ENCODE results near the gene AGXT.

The AGXT gene

DNA sequence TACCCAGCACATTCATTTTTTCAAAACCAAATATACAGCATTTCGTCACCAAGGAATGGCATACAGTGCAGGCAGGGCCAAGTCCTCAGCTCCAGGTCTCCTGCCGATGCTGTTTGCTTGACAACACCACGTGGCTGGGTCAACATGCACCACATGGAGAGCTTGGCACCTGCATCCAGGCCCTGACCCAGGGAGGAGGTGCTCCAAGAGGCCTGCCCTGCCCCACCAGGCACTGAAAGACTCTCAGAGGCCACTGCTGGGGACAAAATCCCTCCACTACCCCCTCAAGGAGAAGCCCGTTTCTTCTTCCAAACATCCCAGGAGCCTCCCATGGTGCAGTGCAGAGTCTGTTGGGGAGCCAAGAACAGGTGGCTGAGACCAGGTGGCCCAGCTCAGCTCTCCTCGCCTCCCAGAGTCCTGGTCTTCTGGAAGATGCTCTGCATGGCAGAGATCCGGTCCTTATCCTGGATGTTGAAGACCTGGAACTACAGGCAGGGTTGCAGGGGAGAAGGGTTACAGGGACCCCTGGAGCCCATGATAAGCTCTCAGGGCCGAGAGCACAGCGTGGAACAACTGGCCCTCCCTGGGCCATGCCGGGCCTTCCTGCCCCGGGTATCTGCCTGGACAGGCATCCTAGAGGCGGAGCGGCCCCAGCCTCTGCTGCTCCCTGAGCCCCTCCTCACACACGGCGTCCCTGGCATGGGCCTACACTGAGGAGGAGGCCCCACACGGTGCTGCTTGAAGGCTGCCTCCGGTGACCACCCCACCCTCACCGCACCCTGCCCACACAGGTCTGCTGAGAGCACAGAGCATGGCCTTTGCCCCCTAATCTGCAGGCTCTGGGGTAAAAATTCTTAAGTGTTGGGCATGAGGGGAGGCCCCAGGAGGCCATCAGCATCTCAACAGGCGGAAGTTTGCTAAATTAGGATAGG, 18.3 kb downstream of the AGXT start:
- no peak for DNase-seq

DNA sequence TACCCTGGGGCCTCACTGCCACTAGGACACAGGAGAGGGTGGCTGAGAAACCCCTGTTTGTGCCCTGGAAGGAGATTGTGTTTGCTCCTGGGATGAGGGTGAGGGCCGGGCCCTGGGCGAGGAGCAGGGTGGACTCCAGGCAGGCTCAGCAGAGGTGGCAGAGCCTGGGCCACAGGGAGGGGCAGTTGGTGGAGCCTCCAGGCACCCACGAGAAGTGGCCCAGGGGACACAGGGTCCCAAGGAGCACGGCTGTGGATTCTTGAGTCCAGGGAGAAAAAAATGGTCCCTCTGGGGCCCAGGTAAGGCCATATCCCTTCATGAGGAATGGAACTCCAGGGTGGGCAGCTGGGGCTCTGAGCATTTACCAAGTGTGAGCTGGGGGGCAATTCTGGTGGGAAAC, 19.0 kb downstream of the AGXT start:
- DNase-seq, result no peak

DNA sequence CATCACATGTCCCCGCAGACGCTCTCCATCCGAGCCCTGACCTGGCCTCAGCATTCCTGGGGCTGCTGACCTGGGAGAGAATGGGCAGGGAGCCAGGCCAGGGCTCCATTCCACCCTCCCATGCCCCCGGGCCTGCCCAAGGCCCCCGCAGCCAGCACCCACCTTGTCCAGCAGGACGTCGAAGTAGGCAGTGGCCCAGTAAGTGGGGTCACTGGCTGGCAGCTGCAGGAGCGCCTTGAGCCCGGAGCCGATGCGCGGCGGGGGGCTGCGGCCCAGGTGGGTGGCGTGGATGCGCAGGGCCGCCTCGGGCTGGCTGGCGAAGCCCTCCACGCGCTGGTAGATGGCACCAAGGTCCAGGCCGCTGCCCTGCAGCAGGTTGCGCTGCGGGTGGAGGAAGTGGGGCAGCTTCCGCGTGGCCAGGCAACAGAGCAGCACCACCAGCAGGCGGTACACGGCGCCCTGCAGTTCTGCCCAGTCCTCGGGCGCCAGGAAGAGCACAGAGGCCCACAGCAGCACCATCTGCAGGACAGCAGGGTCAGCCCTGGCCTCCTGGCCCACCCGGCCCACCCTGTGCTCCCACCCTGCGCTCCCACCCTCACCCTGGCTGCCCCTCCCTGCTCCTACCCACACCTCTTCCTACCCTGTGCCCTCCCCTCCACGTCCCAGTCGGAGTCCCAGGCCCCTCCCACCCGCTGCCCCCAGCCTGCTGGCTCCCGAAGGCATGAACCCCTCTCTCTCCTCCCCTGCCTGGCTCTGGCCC, 19.7 kb downstream of the AGXT start:
- DNase-seq, result no peak

DNA sequence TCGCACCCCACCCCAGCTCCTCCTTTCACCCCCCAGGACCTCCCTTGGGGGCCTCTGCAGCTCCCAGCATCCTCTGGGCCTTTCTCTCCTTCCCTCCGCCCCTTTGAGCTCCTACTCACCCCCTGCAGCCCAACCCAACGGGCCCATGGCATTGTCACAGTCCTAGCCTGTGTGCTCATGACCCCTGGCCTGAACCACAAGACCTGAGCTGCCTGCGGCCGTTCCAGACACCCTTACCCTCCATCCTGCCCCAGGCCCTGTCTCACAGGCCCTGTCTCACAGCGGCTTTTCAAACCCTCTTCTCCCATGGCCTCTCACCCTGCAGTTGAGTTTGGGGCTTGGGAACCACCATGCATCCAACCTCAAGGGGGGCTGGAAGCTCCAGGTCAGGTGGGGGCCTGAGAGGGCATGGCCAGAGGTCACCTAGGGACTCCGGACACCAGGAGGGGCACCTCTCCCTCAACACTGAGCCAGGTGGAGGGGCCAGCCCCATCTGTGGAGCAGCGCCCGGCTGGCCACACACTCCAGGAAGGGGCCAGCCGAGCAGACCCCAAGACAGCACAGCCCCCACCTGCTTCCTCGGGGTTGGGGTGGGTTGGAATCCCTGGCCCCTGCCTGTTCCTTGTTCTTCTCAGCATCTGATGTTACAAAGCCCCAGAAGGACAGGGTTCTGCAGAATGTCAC, 20.4 kb downstream of the AGXT start:
- DNase-seq, result no peak

DNA sequence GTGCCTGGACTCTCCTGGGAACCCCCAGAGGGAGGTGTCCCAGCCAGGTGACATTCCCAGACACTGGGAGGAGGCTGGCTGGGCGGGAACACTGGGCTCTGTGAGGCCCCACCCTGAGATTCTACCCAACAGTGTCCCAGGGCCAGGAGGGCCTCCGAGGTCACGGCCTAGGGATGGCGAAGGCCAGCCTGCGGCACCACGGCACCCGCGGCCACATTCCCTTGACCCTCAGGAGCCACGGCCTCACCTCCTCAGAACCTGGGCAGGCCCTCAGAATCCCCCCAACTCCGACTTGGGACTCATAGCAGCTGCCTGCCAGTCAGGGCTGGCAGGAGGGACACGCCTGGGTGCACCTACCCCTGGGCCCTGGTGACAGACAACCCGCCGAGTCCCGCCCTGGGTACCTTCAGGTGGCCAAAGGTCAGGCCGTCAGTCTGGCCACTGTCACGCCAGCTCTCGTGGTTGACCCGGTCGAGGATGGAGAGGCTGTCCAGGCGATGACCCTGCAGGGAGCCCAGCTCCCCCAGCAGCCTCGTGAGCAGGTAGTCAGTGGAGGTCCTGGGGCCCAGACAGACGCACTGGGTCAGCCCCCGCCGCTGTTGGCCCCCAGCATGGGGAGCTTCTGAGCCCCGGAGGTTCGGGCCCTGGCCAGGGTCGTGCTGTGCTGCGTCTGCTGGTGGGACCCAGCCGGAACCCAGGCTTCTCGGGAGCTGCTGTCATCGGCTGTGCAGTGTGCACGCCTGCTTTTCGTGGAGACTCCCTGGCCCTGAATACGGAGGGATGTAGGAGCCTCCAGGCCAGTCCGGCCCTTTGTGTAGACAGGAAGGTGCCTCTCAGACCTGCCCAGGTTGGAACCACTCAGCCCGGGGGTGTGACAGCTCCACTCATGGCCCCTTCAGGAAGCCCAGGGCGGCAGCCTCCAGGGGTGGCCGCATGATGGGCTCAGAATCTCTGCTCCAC, 21.3 kb downstream of the AGXT start:
- DNase-seq, result no peak

DNA sequence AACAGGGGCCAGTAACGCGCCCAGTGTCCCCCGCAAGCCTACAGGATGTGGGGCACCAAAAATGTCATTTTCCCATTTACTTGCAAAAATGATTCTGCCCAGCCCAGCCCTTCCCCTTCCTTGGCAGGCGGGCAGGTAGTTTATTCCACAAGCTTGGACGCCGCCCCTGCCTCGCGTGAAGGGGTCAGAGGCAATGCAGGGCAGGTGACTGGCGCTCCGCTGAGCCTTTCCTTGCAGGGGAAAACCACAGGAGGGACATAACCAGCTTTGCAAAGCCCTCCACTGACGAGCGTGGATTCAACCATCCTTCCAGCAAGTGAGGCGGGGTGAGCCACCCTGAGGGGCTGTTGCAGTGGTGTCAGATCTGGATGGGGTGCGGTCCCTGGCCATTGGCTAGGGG, 22.1 kb downstream of the AGXT start:
- DNase-seq, result no peak

DNA sequence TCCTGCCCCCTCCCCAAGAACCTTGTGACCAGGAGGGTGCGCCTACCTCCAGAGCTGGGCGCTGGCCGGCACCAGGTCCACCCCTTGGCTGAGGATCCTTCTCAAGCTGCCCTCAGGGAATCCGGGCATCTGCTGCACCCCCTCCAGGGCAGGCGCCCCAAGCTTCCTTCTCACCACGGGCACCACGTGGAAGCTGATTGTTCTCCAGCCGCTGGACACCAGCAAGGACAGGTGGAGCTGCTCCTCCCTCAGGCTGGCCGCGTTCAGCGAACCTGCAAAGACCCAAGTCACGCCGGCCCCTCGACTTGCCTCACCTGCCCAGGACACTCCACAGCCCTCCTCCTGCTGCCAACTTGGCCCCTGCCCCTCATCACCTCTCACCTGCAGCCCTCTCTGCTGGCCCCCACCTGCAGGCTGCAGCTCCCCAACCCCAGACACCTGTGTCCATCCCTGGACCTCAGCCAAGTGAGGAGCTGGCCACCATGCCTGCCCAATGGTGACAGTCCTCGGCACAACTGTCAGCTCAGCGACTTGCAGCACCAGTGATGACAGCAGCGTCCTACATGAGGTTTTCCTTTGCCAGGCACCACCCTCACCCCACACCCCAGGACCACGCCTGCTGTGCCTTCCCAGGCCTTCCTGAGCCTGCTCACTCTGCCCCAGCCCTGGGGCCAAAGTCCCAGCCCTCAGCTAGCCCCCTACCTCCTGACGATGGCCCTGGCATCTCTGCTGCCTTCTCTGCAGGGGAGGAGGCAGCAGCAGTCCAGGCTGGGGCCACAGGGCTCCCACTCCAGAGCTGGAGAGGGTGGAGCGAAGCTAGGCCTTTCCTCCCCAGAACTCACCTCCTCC, 23.1 kb downstream of the AGXT start:
- DNase-seq, result no peak

DNA sequence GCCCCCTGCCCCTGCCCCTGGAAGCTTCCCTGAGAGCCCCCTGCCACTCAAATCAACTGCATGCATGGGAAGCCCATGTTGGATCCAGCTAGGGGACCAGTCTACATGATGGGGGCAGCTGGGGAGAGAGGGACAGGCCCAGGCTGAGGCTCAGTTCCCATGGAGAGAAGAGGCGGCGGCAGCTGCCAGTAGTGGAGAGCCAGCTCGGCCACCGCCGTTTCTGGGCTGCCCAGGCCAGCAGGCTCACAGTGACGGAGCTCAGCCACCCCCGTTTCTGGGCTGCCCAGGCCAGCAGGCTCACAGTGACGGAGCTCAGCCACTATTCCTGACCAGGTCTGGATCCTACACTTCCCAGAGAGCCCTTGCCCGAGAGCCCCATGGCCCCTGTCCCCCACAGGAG, 23.7 kb downstream of the AGXT start:
- DNase-seq, result no peak

DNA sequence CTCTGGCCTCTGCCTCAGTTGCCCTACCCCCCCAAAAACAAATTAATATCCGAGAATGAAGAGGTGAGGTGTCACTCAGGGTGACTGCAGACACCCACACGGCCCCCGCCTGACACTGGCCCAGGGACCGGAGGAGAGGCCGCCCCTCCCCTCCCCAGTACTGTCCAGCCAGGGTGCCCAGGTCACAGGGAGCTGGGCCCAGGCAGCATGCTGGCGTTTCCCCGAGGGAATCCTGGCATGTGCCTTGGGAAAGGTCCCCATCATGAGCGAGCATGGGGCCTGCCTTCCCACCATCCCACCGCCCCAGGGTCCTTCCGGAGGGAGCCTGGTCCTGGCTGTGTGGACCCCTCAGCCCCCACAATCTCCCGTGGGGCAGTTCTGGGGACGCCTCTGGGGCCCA, 24.3 kb downstream of the AGXT start:
- DNase-seq, result no peak

DNA sequence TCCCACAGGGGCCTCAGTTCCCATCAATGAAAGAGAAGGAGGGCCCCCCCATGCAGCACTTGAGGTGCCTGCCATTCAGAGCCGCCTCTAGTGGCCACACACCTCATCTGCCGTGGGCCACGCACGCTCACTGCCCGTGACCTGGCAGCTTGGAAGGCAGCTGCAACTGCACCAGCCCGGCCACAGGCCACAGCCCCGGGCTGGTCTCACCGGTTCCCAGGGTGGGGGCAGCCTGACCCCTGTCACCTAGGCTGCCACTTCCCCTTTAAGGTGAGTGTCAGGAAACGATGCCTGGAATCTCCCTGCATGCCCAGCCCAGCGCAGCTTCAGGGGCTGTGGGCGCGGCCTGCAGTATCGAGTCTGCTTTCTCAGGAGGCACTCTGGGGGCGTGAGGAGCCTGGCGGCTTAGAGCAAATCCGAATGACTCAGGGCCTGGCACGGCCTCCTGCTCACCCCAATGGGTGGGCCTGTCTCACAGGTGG, 24.8 kb downstream of the AGXT start:
- DNase-seq, result peak; percentile 12

DNA sequence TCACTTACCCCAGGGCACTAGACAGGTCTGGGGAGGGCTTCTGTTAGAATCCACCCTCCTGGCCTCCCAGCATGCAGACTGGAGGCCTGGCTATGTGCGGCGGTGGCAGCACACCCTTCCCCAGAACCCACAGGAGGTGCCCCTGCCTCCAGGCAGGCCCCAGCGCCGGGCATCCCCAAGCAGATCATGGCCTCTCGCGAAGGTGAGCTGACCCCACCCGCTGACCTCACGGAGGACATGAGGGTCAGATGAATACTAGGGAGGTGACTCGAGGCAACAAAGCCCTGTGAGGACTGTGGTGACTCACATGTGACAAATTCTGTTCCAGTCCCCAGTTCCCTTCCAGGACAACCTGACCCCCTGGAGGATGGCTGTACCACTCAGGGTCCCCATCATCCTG, 25.4 kb downstream of the AGXT start:
- DNase-seq, result no peak

DNA sequence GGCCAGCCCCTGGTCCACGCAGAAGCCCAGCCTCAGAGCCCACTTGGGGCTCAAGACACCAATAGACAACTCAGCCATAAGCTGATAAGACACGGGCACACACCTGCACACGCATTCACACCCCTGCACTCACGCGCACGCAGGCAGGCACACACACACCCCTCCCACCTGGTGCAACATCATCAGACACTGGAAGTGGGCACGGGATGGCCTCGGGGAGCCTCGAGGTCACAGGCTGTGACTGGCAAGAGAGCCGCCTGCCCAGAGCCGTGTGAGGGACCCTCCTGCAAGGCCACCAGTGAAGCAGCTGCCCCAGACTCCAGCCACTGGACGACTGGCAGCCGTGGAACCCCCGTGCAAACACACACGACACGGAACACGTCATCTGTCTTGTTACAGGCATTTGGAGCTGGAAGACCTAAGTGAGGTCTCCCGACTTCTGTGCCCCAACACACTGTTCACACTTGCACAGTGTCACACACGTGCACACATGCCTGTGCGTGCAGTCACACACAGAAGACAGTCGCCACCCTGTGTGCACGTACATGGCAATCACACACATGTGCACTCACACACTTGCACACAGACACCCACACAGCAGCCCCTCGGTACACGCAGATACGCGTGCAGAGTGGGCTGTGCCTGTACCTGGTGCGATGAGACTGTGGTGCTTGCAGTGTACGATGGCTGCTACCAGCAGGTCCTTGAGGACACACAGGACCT, 26.4 kb downstream of the AGXT start:
- DNase-seq, result no peak

DNA sequence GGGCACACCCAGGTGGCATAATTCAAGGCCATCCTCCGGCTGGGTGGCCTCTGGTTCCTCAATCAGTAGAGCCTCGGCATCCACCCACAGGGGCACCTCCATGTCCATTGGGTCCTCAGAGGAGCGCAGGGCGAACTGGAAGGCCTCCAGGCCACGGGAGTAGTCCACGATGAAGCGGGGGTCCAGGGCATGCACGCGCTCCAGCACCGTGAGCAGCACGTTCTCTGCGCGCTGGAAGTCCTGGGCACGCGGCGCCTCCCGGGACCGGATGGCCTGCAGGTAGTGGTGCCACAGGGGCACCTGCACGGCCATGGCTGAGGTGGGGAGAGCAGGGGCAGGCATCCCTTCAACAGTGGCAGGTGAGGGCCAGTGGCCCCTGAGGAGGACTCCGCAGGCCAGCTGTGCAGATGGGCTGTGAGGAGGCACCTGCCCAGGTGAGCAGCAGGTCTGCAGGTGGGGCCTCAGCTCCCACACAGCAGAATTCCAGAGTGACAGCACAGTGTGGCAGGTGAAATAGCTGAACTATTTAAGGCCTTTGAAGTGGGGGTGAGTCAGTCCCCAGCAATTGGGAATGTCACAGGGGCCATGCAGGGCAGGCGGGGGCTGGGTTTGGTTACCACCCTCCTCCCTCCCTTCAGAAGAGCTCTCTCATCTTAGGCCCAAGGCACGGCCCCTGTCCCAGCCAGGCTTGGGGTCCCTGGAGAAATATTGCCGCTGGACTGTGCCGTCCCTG, 27.2 kb downstream of the AGXT start, which contains the start of gene MAB21L4:
MAB21L4 (minus strand) TSS at position 501 of the 733 bp plus-strand sequence; CDS start at position 342, 159 bp downstream.
- DNase-seq, result no peak

DNA sequence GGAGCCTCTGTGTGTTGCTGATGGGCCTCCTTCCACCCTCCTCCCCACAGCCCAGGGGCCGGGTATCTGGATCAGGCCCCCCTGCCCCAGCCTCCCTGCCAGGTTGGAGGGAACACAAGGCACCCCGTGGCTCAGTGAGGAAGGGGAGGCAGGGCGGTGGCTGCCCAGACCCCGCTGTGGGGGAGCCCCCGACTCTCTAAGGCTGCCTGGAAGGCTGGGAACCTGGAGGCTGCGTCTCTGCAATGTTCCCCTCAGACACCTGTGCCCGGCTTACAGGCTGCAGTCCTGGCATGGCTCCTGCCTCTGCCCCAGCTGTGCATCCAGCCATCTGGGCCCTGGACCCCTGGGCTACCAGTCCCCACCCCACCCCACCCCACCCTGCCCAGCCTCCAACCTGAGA, 27.8 kb downstream of the AGXT start:
- no peak for DNase-seq

DNA sequence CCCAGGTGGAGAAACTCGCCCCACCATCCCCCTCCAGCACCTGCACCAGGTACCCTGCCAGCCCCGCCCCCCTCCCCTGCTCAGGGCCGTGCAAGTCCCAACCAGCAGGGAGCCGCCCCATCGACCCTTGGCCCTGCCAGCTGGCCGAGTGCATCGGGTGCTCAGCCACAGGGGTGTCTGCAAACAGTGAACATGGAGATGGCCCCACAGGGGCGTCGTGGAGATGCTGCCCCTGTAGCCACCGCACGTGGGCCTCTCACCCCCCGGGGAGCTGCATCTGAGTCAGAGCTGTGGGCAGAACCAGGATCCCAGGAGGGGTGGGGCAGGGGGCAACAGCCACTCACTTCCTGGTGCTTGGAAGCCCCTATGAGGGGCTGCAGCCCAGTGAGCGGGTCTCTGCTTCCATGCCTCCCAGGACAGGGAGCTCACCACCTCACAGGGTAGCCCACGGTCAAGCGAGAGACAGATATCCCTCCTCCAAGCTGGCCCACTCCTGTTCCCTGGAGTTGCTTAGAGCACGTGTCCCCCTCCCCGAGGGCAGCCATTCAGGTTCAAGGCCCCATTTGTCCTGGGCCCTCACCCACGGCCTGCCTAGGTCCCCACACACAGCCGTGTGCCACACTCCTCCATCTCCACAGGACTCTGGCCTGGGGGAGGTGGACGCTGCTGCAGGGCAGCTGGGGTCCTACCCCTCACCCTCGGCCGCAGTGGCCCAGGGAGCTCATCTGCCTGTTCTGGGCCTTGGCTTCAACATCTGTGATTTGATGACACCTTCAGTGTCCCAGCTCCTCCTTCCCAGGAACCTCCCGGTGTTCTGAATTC, 28.5 kb downstream of the AGXT start:
- DNase-seq, result no peak

DNA sequence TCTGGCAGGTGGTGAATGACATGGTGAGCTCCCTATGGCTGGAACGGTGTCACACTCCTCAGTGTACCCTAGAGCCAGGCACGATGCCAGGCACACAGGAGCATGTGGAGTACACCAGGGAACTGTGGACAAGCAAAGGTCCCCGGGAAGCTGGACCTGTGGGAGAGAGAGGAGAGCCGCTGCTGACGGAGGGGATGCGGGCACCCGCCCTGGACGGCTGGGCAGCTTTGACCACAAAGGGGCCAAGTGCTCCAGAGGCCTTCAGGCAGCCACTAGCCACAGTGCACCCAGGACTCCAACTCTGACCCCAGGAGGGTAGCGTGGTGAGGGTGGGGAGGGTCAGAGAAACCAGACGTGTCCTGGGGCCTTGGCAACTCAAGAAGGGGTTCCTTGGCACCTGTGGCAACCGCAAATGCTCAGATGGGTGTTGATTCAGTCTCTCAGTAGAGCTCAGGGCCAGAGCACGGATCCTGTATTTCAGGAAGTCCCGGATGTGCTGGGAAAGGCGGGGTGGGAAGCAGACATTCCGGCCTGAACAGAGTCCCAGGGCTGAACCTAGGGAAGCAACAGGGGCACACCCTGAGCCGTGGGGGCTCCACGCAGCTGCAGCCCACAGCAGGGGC, 29.6 kb downstream of the AGXT start:
- no peak for DNase-seq

DNA sequence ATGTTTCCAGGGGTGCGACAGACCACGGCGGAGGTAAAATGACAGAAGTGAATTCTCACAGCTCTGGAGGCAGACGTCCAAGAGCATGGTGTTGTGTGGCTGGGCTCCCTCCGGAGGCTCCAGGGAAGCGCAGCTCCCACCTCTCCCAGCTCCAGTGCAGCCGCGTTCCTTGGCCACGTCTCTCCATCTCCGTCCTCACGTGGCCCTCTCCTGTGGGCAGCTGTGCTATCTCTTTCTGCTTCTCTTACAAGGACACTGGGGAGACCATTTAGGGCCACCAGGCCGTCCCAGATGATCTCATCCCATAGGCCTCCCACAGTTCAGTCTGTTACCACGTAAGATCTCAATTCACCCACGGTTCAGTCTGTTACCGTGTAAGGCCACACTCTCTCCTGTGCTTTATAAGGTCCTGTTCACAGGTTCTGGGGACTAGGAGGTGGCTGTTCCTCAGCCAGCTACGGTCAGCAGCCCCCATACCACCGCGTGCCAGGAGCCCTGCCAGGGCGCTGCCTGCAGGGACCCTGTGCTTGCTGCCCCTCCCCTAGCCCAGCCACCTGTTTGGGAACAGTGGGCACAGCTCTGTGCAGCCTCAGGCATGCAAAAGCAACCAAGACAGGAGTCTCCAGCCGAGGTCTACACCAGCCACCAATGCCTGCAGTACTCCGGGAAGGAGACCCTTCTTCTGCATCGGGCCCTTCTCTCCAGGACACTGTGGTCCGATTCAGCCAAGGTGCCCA, 30.3 kb downstream of the AGXT start:
- no peak for DNase-seq

DNA sequence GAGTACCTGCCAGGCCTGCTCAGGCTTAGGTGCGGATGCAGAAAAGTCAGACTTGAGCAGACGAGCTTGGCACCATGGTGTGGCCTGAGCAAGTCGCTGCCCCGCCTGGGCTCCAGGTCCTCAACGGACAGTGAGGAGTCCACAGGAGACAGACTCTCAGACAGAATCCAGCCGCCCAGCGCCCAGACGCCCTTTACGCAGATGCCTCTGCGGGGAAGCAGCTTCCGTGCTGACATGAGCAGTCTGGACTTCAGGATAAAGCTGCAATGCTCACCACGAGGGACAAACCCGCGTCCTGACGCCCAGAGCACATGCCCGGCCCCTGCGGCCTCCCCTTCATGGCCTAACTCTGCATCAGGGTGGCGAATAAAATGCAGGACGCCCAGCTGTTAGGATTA, 30.8 kb downstream of the AGXT start:
- no peak for DNase-seq
